GM21526 (cell line): ENCODE measurements around the gene SLN.

ENCODE experiments used
- ATAC-seq: cut with Tn5 transposase; IDR thresholded peaks from one replicate; pipeline ENCODE4 v1.9.1; 2021; ENCODE audit warnings: moderate library complexity; ENCODE audit not compliant: unreplicated experiment, low FRiP score

SLN gene

DNA sequence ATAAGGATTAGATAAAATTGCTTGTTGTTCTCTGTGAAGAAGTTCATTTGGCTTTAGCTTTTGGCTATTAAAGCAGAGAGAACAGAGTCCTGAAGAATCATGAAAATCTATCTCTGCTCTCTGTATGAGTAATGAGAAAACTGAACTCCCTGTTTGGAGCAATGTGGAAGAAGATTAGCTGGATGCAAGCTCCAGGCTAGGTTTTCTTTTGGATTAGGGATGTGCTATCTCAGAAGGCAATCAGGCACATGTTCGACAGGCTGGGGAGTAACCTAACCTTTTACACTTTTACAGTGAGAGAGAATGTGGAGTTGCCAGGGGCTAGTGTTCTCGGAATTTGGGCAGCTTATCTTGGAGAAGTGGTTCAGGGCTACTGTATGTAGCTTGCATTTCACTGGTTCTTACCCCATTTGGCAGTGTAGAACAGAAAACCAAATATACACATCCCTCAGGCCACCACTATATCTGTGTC is 8.5 kb upstream of the SLN start:
- no peak for ATAC-seq

GRCh38 chr11:107719557-107720302 is 7.9 kb upstream of the SLN start:
- ATAC-seq, result no peak

- ATAC-seq, result no peak
These were observed 7.2 kb upstream of the SLN start for GRCh38 chr11:107719073-107719472.

DNA sequence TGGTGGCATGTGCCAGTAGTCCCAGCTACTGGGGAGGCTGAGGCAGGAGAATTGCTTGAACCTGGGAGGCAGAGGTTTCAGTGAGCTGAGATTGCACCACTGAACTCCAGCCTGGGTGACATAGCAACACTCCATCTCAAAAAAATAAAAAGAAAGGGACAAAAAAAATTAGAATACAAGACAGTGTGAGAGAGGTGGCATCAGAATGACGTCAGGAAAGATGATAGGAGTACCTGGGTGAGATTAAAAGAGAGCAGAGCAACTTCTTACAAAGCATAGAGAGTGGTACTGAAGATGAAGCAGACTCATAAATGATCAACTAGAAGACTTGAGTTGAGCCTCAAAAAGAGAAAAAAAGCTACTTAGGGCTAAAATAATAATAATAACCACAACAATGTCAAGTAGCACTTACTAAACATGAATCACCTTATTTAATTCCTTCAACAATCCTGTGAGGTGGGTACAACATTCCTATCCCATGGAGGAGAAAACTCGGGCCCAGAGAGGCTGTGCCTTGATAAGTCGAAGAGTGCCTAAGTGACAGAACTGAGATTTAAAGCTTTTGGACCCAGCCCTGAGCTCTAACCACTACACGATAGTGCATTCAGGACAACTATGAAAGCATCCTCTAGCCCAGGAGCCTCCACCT is 5.2 kb upstream of the SLN start:
- ATAC-seq, result no peak

- ATAC-seq, result no peak
These were observed 1.2 kb upstream of the SLN start for GRCh38 chr11:107713009-107713408.

DNA sequence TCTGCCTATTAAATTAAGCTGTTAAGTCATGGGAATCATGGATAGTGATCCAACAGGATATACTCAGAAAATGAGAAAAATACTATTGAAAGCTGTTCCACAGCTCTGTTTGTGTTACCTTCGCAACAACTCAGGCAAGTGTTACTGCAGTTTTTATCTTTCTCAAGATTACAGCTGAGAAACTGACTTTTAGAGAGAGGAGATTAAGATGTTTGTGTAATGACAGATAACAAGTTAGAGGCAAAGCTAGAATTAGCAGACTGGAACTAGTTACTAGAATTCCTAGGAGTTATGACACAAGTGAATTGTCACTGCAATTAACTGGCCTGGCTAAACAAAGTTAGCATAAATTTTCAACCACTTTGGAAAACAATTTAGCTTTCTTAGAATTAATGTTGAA is 1.6 kb downstream of the SLN start:
- no peak for ATAC-seq

DNA sequence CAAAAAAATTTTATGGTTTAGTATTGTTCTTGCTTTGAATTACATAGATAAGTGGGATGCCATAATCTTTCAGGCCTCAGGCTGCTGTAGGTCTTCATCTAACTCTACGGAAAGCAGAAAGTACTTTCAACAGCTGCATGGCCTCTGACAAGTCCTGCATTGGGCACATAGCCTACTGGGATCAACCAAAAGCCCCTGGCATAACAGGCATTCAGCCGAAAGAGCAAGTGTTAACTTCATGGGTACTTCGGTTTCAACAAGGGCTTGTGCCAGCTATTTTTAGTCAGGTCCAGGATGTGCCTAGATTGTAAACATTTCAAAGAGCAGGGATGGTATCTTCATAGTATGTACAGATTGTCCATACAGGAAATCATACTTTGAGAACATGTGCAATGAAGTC is 3.1 kb downstream of the SLN start:
- ATAC-seq, result no peak

- no peak for ATAC-seq
These were observed 4.0 kb downstream of the SLN start for GRCh38 chr11:107707807-107708206.

- no peak for ATAC-seq
These were observed 4.6 kb downstream of the SLN start for GRCh38 chr11:107707215-107707671.

- no peak for ATAC-seq
These were observed 5.3 kb downstream of the SLN start for GRCh38 chr11:107706531-107706930.

- ATAC-seq, result no peak
These were observed 6.8 kb downstream of the SLN start for GRCh38 chr11:107705027-107705426.

DNA sequence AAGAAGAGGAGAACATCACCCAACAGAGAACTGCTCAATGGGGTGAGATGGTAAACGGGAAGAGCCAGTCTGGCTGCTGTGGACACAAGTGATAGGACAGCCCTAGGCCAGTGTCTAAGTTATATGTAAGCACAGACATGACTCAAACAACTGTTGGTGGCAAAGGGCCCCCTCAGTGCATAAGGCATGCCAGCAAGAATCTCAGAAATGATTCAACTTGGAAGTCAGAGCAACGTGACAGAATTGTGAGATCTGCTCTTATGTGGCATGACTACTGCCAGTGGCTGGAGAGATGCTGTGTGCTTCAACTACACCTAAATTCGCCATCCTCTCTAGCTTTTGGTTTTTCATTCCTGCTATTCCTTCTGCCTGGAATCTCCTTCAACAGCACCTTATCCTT is 7.4 kb downstream of the SLN start:
- no peak for ATAC-seq

DNA sequence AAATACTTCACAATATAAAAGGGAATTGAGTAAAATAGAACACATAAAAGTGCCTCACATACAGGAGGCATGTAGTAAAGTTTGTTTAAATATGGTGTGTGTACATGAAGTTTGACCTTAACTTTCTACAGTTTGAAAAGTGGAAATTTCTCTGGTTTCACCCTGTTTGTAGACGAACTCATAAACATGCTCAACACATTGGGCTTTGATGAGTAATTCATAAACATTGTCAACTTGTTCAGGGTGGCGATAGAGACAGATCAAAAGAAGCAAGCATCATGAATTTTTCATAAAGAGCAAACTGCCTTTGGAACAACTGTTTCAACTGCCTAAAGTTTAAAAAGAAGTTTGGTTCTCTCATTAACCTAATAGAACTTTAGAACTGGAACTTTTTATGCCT is 9.1 kb downstream of the SLN start:
- ATAC-seq, result no peak

DNA sequence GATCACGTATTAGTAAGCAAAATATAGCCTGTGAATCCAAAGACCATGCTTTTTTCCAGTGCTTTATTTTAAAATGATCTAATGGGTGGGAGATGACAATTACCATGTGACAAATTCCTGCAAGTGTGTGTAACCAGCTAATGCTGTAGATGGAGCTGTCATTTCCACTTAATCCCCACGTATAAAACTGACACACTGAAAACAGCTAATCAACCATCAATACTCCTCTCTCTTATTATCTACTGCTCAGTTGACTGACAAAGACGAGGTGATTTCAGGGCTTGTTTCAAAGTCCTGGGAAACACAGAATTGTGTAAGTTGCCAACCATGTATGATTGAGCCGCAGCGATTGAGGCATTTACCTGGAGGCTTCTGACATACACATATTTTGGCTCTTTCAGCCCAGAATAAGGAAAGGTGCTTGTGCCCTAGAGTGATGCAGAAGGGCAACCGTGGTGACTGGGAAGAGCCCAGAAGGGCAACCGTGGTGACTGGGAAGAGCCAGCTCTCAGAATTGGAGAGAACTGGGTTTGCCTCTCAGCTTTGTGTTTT is 9.7 kb downstream of the SLN start:
- ATAC-seq, result no peak

- ATAC-seq, result no peak
These were observed 12.2 kb downstream of the SLN start for GRCh38 chr11:107699371-107700285.

DNA sequence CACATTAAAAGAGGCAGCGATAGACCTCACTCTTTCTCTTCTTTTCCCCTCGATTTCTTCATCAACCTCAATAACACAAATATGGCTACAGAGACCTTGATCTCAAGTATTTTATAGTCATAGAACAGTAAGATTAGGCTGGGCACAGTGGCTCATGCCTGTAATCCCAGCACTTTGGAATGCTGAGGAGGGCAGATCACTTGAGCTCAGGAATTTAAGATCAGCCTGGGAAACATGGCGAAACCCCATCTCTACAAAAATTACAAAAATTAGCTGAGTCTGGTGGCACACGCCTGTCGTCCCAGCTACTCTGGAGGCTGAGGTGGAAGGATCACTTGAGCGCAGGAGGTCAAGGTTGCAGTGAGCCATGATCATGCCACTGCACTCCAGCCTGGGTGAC is 14.6 kb downstream of the SLN start:
- no peak for ATAC-seq

GRCh38 chr11:107696140-107696539 is 15.7 kb downstream of the SLN start:
- ATAC-seq, result no peak

DNA sequence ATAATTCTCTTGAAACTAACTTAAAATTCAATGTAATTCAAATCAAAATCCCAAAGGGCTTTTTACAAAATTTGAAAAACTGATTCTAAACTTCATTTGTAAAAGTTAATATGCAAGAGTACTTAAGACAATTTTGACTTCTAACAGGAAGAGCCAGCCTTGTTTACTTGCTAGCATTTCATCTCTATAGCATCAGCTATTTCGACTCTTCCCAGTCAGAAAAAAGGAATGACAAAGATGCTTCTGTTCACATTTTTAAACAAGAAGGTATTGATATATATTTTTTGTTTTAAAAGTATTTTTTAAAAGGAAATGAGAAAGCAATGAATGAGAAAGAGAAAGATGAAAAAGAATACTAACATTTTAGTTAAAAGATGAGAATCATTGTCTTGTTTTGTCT is 16.4 kb downstream of the SLN start:
- ATAC-seq, result no peak

GRCh38 chr11:107691000-107691750 is 20.7 kb downstream of the SLN start:
- no peak for ATAC-seq
